Measurements from ENCODE around the gene GBE1.
"Not testable (repeated sequence)": the region's sequence is repeated elsewhere in the genome, so short reads cannot be mapped to it uniquely, and the experiment has no call there.

The GBE1 gene

GRCh38 chr3:81753416-81754027 is 7.9 kb downstream of the GBE1 start:
- DNase-seq (ENCODE audit: low read depth) = no peak

- DNase-seq (ENCODE audit: low read depth) = no peak
Observed at GRCh38 chr3:81752604-81753003, 8.8 kb downstream of the GBE1 start.

GRCh38 chr3:81749265-81749664 is 12.2 kb downstream of the GBE1 start:
- no peak for DNase-seq (ENCODE audit: low read depth)

- not testable (repeated sequence) for DNase-seq (ENCODE audit: low read depth)
Observed at GRCh38 chr3:81747280-81747679, 14.2 kb downstream of the GBE1 start.

GRCh38 chr3:81744366-81744765 is 17.1 kb downstream of the GBE1 start:
- DNase-seq (ENCODE audit: low read depth) = peak; percentile 96

GRCh38 chr3:81743096-81744025 is 18.1 kb downstream of the GBE1 start:
- peak; percentile 96 for DNase-seq (ENCODE audit: low read depth)

GRCh38 chr3:81742581-81742980 is 18.9 kb downstream of the GBE1 start:
- no peak for DNase-seq (ENCODE audit: low read depth)

GRCh38 chr3:81741216-81741615 is 20.2 kb downstream of the GBE1 start:
- DNase-seq (ENCODE audit: low read depth) = no peak

- DNase-seq (ENCODE audit: low read depth) = no peak
Observed at GRCh38 chr3:81740731-81741130, 20.7 kb downstream of the GBE1 start.

GRCh38 chr3:81735334-81735733 is 26.1 kb downstream of the GBE1 start:
- no peak for DNase-seq (ENCODE audit: low read depth)

GRCh38 chr3:81734742-81735141 is 26.7 kb downstream of the GBE1 start:
- no peak for DNase-seq (ENCODE audit: low read depth)

- no peak for DNase-seq (ENCODE audit: low read depth)
Observed at GRCh38 chr3:81732642-81733041, 28.8 kb downstream of the GBE1 start.

GRCh38 chr3:81728766-81729544 is 32.5 kb downstream of the GBE1 start:
- DNase-seq (ENCODE audit: low read depth) = no peak

GRCh38 chr3:81726735-81727134 is 34.7 kb downstream of the GBE1 start:
- no peak for DNase-seq (ENCODE audit: low read depth)

- DNase-seq (ENCODE audit: low read depth) = peak; percentile 42
Observed at GRCh38 chr3:81726132-81726531, 35.3 kb downstream of the GBE1 start.

- no peak for DNase-seq (ENCODE audit: low read depth)
Observed at GRCh38 chr3:81723732-81724313, 37.6 kb downstream of the GBE1 start.

GRCh38 chr3:81718311-81718710 is 43.1 kb downstream of the GBE1 start:
- DNase-seq (ENCODE audit: low read depth) = no peak

GRCh38 chr3:81716870-81717509 is 44.5 kb downstream of the GBE1 start:
- DNase-seq (ENCODE audit: low read depth) = no peak

GRCh38 chr3:81713031-81713430 is 48.4 kb downstream of the GBE1 start:
- no peak for DNase-seq (ENCODE audit: low read depth)

GRCh38 chr3:81709606-81710005 is 51.8 kb downstream of the GBE1 start:
- DNase-seq (ENCODE audit: low read depth) = no peak

- no peak for DNase-seq (ENCODE audit: low read depth)
Observed at GRCh38 chr3:81707996-81708395, 53.4 kb downstream of the GBE1 start.

GRCh38 chr3:81702126-81702525 is 59.3 kb downstream of the GBE1 start:
- no peak for DNase-seq (ENCODE audit: low read depth)
